ENCODE data around the gene PNMT.

DNA sequence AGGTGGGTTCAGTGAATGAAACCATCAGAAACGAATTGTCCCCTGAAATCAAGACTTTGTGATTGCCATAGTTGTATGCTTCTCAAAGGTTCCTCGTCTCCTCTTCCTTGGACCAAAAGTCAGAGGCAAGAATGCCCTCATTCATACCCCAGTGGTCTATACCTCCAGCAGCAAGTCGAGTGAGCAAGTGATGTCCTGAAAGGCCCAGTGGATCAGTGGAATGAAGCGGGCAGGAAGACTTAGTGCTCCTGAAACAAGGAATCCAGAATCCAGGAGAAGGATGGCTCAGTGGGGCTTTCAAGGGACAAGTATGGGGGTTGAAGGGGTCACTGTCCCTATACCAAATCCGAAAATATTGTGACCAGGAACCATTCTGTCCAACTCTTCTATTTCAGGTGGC, 26.3 kb downstream of the PNMT start:
- TF ChIP-seq, protein P1, sequence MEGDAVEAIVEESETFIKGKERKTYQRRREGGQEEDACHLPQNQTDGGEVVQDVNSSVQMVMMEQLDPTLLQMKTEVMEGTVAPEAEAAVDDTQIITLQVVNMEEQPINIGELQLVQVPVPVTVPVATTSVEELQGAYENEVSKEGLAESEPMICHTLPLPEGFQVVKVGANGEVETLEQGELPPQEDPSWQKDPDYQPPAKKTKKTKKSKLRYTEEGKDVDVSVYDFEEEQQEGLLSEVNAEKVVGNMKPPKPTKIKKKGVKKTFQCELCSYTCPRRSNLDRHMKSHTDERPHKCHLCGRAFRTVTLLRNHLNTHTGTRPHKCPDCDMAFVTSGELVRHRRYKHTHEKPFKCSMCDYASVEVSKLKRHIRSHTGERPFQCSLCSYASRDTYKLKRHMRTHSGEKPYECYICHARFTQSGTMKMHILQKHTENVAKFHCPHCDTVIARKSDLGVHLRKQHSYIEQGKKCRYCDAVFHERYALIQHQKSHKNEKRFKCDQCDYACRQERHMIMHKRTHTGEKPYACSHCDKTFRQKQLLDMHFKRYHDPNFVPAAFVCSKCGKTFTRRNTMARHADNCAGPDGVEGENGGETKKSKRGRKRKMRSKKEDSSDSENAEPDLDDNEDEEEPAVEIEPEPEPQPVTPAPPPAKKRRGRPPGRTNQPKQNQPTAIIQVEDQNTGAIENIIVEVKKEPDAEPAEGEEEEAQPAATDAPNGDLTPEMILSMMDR (IDR thresholded peaks at IDR 0.05; ENCODE audit: poor library complexity, severe bottlenecking), result no peak
- TF ChIP-seq TAF1 (IDR thresholded peaks at IDR 0.05; ENCODE audit: low read depth) (no peak), POLR2AphosphoS5 (IDR thresholded peaks at IDR 0.05) (no peak)
- TF ChIP-seq, protein P2, sequence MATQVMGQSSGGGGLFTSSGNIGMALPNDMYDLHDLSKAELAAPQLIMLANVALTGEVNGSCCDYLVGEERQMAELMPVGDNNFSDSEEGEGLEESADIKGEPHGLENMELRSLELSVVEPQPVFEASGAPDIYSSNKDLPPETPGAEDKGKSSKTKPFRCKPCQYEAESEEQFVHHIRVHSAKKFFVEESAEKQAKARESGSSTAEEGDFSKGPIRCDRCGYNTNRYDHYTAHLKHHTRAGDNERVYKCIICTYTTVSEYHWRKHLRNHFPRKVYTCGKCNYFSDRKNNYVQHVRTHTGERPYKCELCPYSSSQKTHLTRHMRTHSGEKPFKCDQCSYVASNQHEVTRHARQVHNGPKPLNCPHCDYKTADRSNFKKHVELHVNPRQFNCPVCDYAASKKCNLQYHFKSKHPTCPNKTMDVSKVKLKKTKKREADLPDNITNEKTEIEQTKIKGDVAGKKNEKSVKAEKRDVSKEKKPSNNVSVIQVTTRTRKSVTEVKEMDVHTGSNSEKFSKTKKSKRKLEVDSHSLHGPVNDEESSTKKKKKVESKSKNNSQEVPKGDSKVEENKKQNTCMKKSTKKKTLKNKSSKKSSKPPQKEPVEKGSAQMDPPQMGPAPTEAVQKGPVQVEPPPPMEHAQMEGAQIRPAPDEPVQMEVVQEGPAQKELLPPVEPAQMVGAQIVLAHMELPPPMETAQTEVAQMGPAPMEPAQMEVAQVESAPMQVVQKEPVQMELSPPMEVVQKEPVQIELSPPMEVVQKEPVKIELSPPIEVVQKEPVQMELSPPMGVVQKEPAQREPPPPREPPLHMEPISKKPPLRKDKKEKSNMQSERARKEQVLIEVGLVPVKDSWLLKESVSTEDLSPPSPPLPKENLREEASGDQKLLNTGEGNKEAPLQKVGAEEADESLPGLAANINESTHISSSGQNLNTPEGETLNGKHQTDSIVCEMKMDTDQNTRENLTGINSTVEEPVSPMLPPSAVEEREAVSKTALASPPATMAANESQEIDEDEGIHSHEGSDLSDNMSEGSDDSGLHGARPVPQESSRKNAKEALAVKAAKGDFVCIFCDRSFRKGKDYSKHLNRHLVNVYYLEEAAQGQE (IDR thresholded peaks at IDR 0.05; ENCODE audit: borderline replicate concordance), result no peak

Data from neural cell (in vitro differentiated cells).